ENCODE results near the gene UBD.

- no peak for TF ChIP-seq POLR2AphosphoS5 (IDR thresholded peaks at IDR 0.05)
- TF ChIP-seq CTCF (IDR thresholded peaks at IDR 0.05 in 8 of 11, conservative IDR thresholded peaks at IDR 0.05 in 3 of 11) = no peak
Measured at GRCh38 chr6:29510202-29510601, 49.3 kb downstream of the UBD start.

Data from spleen (tissue), 7 donors.